ENCODE measurements around the gene MRPL10.
"Not testable (repeated sequence)": the region's sequence is repeated elsewhere in the genome, so short reads cannot be mapped to it uniquely, and the experiment has no call there.

Gene MRPL10

GRCh38 chr17:47789611-47790561 lies 41.5 kb downstream of the MRPL10 start:
- Histone ChIP-seq H3K4me1 (ENCODE audit: control insufficient read depth, insufficient read depth, low read length, unreplicated experiment) (no peaks in the 10 kb centered on the region), H2AFZ (ENCODE audit: low read length, unreplicated experiment) (peak overlapping the region; percentile 47), H3K27ac (ENCODE audit: low read depth, low read length) (no peak overlapping the region), H3K4me3 (ENCODE audit: low read depth, low read length) (peak overlapping the region; percentile 62), H3K36me3 (ENCODE audit: insufficient read depth, low read length) (no peaks in the 10 kb centered on the region), H3K79me2 (ENCODE audit: control insufficient read depth, insufficient read depth, low read length, unreplicated experiment) (no peaks in the 10 kb centered on the region), H3K27me3 (ENCODE audit: insufficient read depth, low read length) (peaks cover 95% of the 10 kb centered on the region)

- peaks cover 95% of the 10 kb centered on the region for H3K27me3 ChIP-seq (ENCODE audit: insufficient read depth, low read length)
- no peak overlapping the region for H3K4me3 ChIP-seq (ENCODE audit: low read depth, low read length)
- H3K79me2 ChIP-seq (ENCODE audit: control insufficient read depth, insufficient read depth, low read length, unreplicated experiment): no peaks in the 10 kb centered on the region
- no peak overlapping the region for H2AFZ ChIP-seq (ENCODE audit: low read length, unreplicated experiment)
- H3K36me3 ChIP-seq (ENCODE audit: insufficient read depth, low read length): no peaks in the 10 kb centered on the region
- no peak overlapping the region for H3K27ac ChIP-seq (ENCODE audit: low read depth, low read length)
- H3K4me1 ChIP-seq (ENCODE audit: control insufficient read depth, insufficient read depth, low read length, unreplicated experiment): no peaks in the 10 kb centered on the region
Observed at GRCh38 chr17:47785538-47786123, 45.7 kb downstream of the MRPL10 start.

- H3K4me1 ChIP-seq (ENCODE audit: control insufficient read depth, insufficient read depth, low read length, unreplicated experiment): no peaks in the 10 kb centered on the region
- H3K79me2 ChIP-seq (ENCODE audit: control insufficient read depth, insufficient read depth, low read length, unreplicated experiment): no peaks in the 10 kb centered on the region
- H3K4me3 ChIP-seq (ENCODE audit: low read depth, low read length): no peak overlapping the region
- H3K27ac ChIP-seq (ENCODE audit: low read depth, low read length): no peak overlapping the region
- H3K36me3 ChIP-seq (ENCODE audit: insufficient read depth, low read length): no peaks in the 10 kb centered on the region
- peaks cover 94% of the 10 kb centered on the region for H3K27me3 ChIP-seq (ENCODE audit: insufficient read depth, low read length)
- no peak overlapping the region for H2AFZ ChIP-seq (ENCODE audit: low read length, unreplicated experiment)
Observed at GRCh38 chr17:47781397-47781796, 49.9 kb downstream of the MRPL10 start.

GRCh38 chr17:47778184-47778635 lies 53.1 kb downstream of the MRPL10 start:
- Histone ChIP-seq H3K79me2 (ENCODE audit: control insufficient read depth, insufficient read depth, low read length, unreplicated experiment) (no peaks in the 10 kb centered on the region), H3K4me3 (ENCODE audit: low read depth, low read length) (no peak overlapping the region), H3K27ac (ENCODE audit: low read depth, low read length) (no peak overlapping the region), H3K27me3 (ENCODE audit: insufficient read depth, low read length) (peaks cover 78% of the 10 kb centered on the region), H3K4me1 (ENCODE audit: control insufficient read depth, insufficient read depth, low read length, unreplicated experiment) (peaks cover 10% of the 10 kb centered on the region), H3K36me3 (ENCODE audit: insufficient read depth, low read length) (no peaks in the 10 kb centered on the region), H2AFZ (ENCODE audit: low read length, unreplicated experiment) (no peak overlapping the region)

- Histone ChIP-seq H3K4me3 (ENCODE audit: low read depth, low read length) (no peak overlapping the region), H3K27ac (ENCODE audit: low read depth, low read length) (no peak overlapping the region), H2AFZ (ENCODE audit: low read length, unreplicated experiment) (no peak overlapping the region), H3K36me3 (ENCODE audit: insufficient read depth, low read length) (no peaks in the 10 kb centered on the region), H3K79me2 (ENCODE audit: control insufficient read depth, insufficient read depth, low read length, unreplicated experiment) (no peaks in the 10 kb centered on the region), H3K27me3 (ENCODE audit: insufficient read depth, low read length) (peaks cover 69% of the 10 kb centered on the region), H3K4me1 (ENCODE audit: control insufficient read depth, insufficient read depth, low read length, unreplicated experiment) (peaks cover 10% of the 10 kb centered on the region)
Observed at GRCh38 chr17:47776330-47777197, 54.8 kb downstream of the MRPL10 start.

- Histone ChIP-seq H2AFZ (ENCODE audit: low read length, unreplicated experiment) (no peak overlapping the region), H3K79me2 (ENCODE audit: control insufficient read depth, insufficient read depth, low read length, unreplicated experiment) (no peaks in the 10 kb centered on the region), H3K4me3 (ENCODE audit: low read depth, low read length) (no peak overlapping the region), H3K4me1 (ENCODE audit: control insufficient read depth, insufficient read depth, low read length, unreplicated experiment) (peaks cover 10% of the 10 kb centered on the region), H3K36me3 (ENCODE audit: insufficient read depth, low read length) (no peaks in the 10 kb centered on the region), H3K27ac (ENCODE audit: low read depth, low read length) (no peak overlapping the region), H3K27me3 (ENCODE audit: insufficient read depth, low read length) (peaks cover 57% of the 10 kb centered on the region)
Observed at GRCh38 chr17:47774987-47775580, 56.3 kb downstream of the MRPL10 start.

- Histone ChIP-seq H3K36me3 (ENCODE audit: insufficient read depth, low read length) (no peaks in the 10 kb centered on the region), H3K27me3 (ENCODE audit: insufficient read depth, low read length) (peaks cover 57% of the 10 kb centered on the region), H3K79me2 (ENCODE audit: control insufficient read depth, insufficient read depth, low read length, unreplicated experiment) (no peaks in the 10 kb centered on the region), H2AFZ (ENCODE audit: low read length, unreplicated experiment) (no peak overlapping the region), H3K4me3 (ENCODE audit: low read depth, low read length) (no peak overlapping the region), H3K4me1 (ENCODE audit: control insufficient read depth, insufficient read depth, low read length, unreplicated experiment) (peaks cover 10% of the 10 kb centered on the region), H3K27ac (ENCODE audit: low read depth, low read length) (no peak overlapping the region)
Observed at GRCh38 chr17:47774331-47774730, 57.0 kb downstream of the MRPL10 start.

GRCh38 chr17:47773649-47774048 lies 57.7 kb downstream of the MRPL10 start:
- H3K27ac ChIP-seq (ENCODE audit: low read depth, low read length); H3K4me1 ChIP-seq (ENCODE audit: control insufficient read depth, insufficient read depth, low read length, unreplicated experiment); H3K36me3 ChIP-seq (ENCODE audit: insufficient read depth, low read length); H3K79me2 ChIP-seq (ENCODE audit: control insufficient read depth, insufficient read depth, low read length, unreplicated experiment); H2AFZ ChIP-seq (ENCODE audit: low read length, unreplicated experiment); H3K4me3 ChIP-seq (ENCODE audit: low read depth, low read length): not testable (repeated sequence)
- H3K27me3 ChIP-seq (ENCODE audit: insufficient read depth, low read length): peaks cover 58% of the 10 kb centered on the region
